Spleen (tissue), 7 donors: Measurements from ENCODE around the gene RBBP8.

Experiments used
- POLR2A ChIP-seq, 3 donors: fragments of 450-650 bp; IDR thresholded peaks; one replicate each; pipeline ENCODE4 v1.5.1; 2017; ENCODE audit warnings: antibody characterized with exemption in 3 of 3, mild to moderate bottlenecking in 1 of 3
- TF ChIP-seq, protein P1 (sequence below), 11 experiments: fragments of 200-600 bp in 7 of 11; fragments of 450-650 bp in 4 of 11; sonication (generic) in 4 of 11; IDR thresholded peaks in 8 of 11; conservative IDR thresholded peaks in 3 of 11; 1 replicate in 7 of 11; 2 replicates in 4 of 11; pipeline versions ENCODE4 v1.4.0 to v1.8.0; 2016 to 2021; ENCODE audit warnings: antibody characterized with exemption in 11 of 11, inconsistent platforms in 4 of 11, mild to moderate bottlenecking in 1 of 11
- donor health status: DM: no; HTN: no; CAD: no; lungs with moderate emphysema.
- donor health status: DM: no; HTN: no; CAD: no.
- donor health status: DM: no; HTN: no; CAD: no.

DNA sequence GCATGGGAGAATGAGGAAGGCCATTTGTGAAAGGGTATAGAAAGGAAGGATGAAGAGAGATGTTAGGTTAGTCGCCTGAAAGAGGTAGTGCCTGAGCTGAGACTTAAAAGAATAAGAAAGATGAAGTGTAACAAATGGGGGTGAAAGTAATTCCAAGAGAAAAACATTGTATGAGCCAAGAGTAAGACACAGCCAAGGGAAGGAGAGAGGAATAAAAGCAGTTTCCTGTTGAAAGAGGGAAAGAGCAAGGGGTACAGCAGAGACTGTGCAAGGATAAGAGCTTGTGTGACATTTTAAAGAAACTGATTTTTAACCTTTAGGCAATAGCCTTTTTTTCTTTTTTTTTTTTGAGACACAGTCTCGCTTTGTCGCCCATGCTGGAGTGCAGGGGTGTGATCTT is 4.8 kb upstream of the RBBP8 start:
- TF ChIP-seq, protein P1, sequence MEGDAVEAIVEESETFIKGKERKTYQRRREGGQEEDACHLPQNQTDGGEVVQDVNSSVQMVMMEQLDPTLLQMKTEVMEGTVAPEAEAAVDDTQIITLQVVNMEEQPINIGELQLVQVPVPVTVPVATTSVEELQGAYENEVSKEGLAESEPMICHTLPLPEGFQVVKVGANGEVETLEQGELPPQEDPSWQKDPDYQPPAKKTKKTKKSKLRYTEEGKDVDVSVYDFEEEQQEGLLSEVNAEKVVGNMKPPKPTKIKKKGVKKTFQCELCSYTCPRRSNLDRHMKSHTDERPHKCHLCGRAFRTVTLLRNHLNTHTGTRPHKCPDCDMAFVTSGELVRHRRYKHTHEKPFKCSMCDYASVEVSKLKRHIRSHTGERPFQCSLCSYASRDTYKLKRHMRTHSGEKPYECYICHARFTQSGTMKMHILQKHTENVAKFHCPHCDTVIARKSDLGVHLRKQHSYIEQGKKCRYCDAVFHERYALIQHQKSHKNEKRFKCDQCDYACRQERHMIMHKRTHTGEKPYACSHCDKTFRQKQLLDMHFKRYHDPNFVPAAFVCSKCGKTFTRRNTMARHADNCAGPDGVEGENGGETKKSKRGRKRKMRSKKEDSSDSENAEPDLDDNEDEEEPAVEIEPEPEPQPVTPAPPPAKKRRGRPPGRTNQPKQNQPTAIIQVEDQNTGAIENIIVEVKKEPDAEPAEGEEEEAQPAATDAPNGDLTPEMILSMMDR (IDR thresholded peaks at IDR 0.05 in 8 of 11, conservative IDR thresholded peaks at IDR 0.05 in 3 of 11): no peak
- TF ChIP-seq POLR2A (IDR thresholded peaks at IDR 0.05): no peak
